ENCODE data around the gene ICE2. TPM values are rescaled to one million over a fixed set of nuclear protein-coding genes. Genes with fewer than 3 reads are reported as not detected.
A peak's percentile ranks its signal among the peaks of the same experiment; 100 is the strongest.

The ICE2 gene
- polyA plus RNA-seq, 3 donors = 10.0 to 27.0 (median 24.8) TPM

DNA sequence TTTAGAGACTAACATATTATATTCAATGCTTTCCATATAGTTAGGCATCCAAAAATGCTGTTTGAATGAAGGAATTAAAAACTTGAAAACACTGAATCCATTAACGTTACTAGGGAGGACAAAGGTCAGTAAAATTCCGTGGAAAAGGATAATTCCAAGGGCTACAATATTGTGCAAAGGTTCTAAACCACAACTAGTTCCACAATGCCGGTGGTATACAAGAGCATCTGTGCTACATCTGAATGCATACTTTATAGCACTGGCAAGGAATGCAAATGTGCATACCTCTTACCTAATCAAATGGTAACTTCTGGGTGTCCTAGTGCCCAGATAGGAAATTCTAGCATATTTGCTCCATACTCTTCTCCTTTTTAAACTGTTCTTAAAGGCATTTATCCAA, 2.2 kb downstream of the ICE2 start:
- Histone ChIP-seq H3K4me1 (ENCODE audit: control insufficient read depth in 1 of 2, insufficient read depth in 2 of 2, low read length in 2 of 2) (peaks cover 19 to 35% of the 10 kb centered on the region in 2 donors), H3K9me3 (replicated peaks in 1 of 2; ENCODE audit: control insufficient read depth in 1 of 2, insufficient read depth in 1 of 2, low read length in 2 of 2) (no peaks in the 10 kb centered on the region), H3K27ac (ENCODE audit: low read depth in 1 of 2, low read length in 2 of 2) (no peak overlapping the region), H3K4me3 (replicated peaks in 1 of 3; ENCODE audit: low read depth in 2 of 3, low read length in 3 of 3) (no peak overlapping the region), H3K27me3 (ENCODE audit: control insufficient read depth in 2 of 2, insufficient read depth in 2 of 2, low read length in 2 of 2) (no peaks in the 10 kb centered on the region), H3K79me2 (ENCODE audit: insufficient read depth, low read length) (peaks cover 71% of the 10 kb centered on the region), H3K4me2 (replicated peaks; ENCODE audit: extremely low read depth, low read length, poor library complexity, severe bottlenecking) (no peak overlapping the region), H3K36me3 (replicated peaks in 1 of 2; ENCODE audit: control insufficient read depth in 1 of 2, insufficient read depth in 2 of 2, low read length in 2 of 2) (peaks cover 15 to 27% of the 10 kb centered on the region in 2 donors), H2AFZ (ENCODE audit: insufficient read depth, low read depth, low read length, poor library complexity, severe bottlenecking) (no peak overlapping the region), H4K20me1 (ENCODE audit: insufficient read depth, low read length) (no peaks in the 10 kb centered on the region), H3K9ac (ENCODE audit: insufficient read depth, low read length, poor library complexity, severe bottlenecking) (no peak overlapping the region)
- H3K27me3 Mint-ChIP-seq (ENCODE audit: low read depth in 3 of 3) = no peaks in the 10 kb centered on the region
- H3K36me3 Mint-ChIP-seq = peaks cover 13 to 20% of the 10 kb centered on the region in 2 donors
- H3K4me1 Mint-ChIP-seq = peaks cover 33% of the 10 kb centered on the region
- no peak overlapping the region for H3K4me3 Mint-ChIP-seq
- 80% methylated on average over 1 of the region's 3 CpGs for WGBS (ENCODE audit: insufficient coverage)
- DNase-seq = no peak
- H3K27ac Mint-ChIP-seq = no peak overlapping the region
- no peak for TF ChIP-seq CTCF (IDR thresholded peaks at IDR 0.05)
- H3K9me3 Mint-ChIP-seq = peaks cover 0 to 2% (median 0%) of the 10 kb centered on the region in 7 donors
- intact Hi-C loops (cut with micrococcal nuclease) = no loop called here

DNA sequence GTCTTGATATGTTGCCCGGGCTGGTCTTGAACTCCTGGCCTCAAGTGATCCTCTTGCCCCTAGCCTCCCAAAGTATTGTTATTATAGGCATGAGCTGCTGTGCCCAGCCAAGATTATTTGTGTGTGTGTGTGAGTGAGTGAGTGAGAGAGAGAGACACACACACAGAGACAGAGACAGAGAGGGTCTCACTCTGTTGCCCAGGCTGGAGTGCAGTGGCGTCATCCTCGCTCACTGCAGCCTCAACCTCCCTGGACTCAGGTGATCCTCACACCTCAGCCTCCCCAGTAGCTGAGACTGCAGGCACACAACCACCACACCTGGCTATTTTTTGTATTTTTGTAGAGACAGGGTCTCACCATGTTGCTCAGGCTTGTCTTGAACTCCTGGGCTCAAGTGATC, 5.8 kb downstream of the ICE2 start:
- 100% methylated on average over 2 of the region's 3 CpGs for WGBS (ENCODE audit: insufficient coverage)
- Histone ChIP-seq H3K4me1 (ENCODE audit: control insufficient read depth in 1 of 2, insufficient read depth in 2 of 2, low read length in 2 of 2) (peaks cover 11 to 30% of the 10 kb centered on the region in 2 donors), H3K27me3 (ENCODE audit: control insufficient read depth in 2 of 2, insufficient read depth in 2 of 2, low read length in 2 of 2) (no peaks in the 10 kb centered on the region), H4K20me1 (ENCODE audit: insufficient read depth, low read length) (peaks cover 3% of the 10 kb centered on the region), H3K36me3 (replicated peaks in 1 of 2; ENCODE audit: control insufficient read depth in 1 of 2, insufficient read depth in 2 of 2, low read length in 2 of 2) (peaks cover 23 to 47% of the 10 kb centered on the region in 2 donors), H3K27ac (ENCODE audit: low read depth in 1 of 2, low read length in 2 of 2) (no peak overlapping the region), H3K9ac (ENCODE audit: insufficient read depth, low read length, poor library complexity, severe bottlenecking) (no peak overlapping the region), H3K9me3 (replicated peaks in 1 of 2; ENCODE audit: control insufficient read depth in 1 of 2, insufficient read depth in 1 of 2, low read length in 2 of 2) (no peaks in the 10 kb centered on the region), H3K79me2 (ENCODE audit: insufficient read depth, low read length) (peaks cover 75% of the 10 kb centered on the region), H3K4me2 (replicated peaks; ENCODE audit: extremely low read depth, low read length, poor library complexity, severe bottlenecking) (no peak overlapping the region), H3K4me3 (replicated peaks in 1 of 3; ENCODE audit: low read depth in 2 of 3, low read length in 3 of 3) (no peak overlapping the region), H2AFZ (ENCODE audit: insufficient read depth, low read depth, low read length, poor library complexity, severe bottlenecking) (no peak overlapping the region)
- Mint-ChIP-seq H3K4me1 (peaks cover 23% of the 10 kb centered on the region), H3K27ac (peak overlapping the region in 4 of 7 donors; percentile 1 to 80 (median 38)), H3K27me3 (ENCODE audit: low read depth in 3 of 3) (no peaks in the 10 kb centered on the region), H3K9me3 (peaks cover 0 to 3% (median 0%) of the 10 kb centered on the region in 7 donors), H3K4me3 (no peak overlapping the region), H3K36me3 (peaks cover 19 to 31% of the 10 kb centered on the region in 2 donors)
- DNase-seq = no peak
- no peak for TF ChIP-seq CTCF (IDR thresholded peaks at IDR 0.05)
- intact Hi-C loops (cut with micrococcal nuclease) = no loop called here
